Measurements from ENCODE around the gene ARHGAP26. TPM values are rescaled to one million over a fixed set of nuclear protein-coding genes. Genes with fewer than 3 reads are reported as not detected.

ARHGAP26 gene
- total RNA-seq, 2 donors from 2014 or later = 24.0 to 24.3 TPM

GRCh38 chr5:143267186-143267585, 497.0 kb downstream of the ARHGAP26 start:
- ATAC-seq (replicated peaks in 1 of 2) (no peak), DNase-seq (no peak)
- peaks cover 7% of the 10 kb centered on the region for H3K4me1 Mint-ChIP-seq (ENCODE audit: low read depth)
- no peak overlapping the region for H3K4me3 Mint-ChIP-seq
- H3K9me3 Mint-ChIP-seq = peaks cover 9 to 18% of the 10 kb centered on the region in 2 donors
- peaks cover 9 to 16% of the 10 kb centered on the region in 2 donors for H3K36me3 Mint-ChIP-seq (ENCODE audit: insufficient read depth in 2 of 2)
- no peaks in the 10 kb centered on the region for H3K27me3 Mint-ChIP-seq (ENCODE audit: low read depth)
- H3K27ac Mint-ChIP-seq = no peak overlapping the region

GRCh38 chr5:143268388-143268787, 498.2 kb downstream of the ARHGAP26 start:
- Mint-ChIP-seq H3K4me3 (no peak overlapping the region), H3K36me3 (ENCODE audit: insufficient read depth in 2 of 2) (peaks cover 9 to 16% of the 10 kb centered on the region in 2 donors), H3K27ac (no peak overlapping the region), H3K27me3 (ENCODE audit: low read depth) (no peaks in the 10 kb centered on the region), H3K4me1 (ENCODE audit: low read depth) (no peaks in the 10 kb centered on the region), H3K9me3 (peaks cover 9 to 18% of the 10 kb centered on the region in 2 donors)
- no peak for DNase-seq
- ATAC-seq (replicated peaks in 1 of 2) = no peak

GRCh38 chr5:143271431-143271830, 501.3 kb downstream of the ARHGAP26 start:
- Mint-ChIP-seq H3K27me3 (ENCODE audit: low read depth) (no peaks in the 10 kb centered on the region), H3K4me1 (ENCODE audit: low read depth) (no peaks in the 10 kb centered on the region), H3K27ac (no peak overlapping the region), H3K36me3 (ENCODE audit: insufficient read depth in 2 of 2) (peaks cover 7 to 16% of the 10 kb centered on the region in 2 donors), H3K9me3 (peaks cover 7 to 10% of the 10 kb centered on the region in 2 donors), H3K4me3 (no peak overlapping the region)
- no peak for ATAC-seq (replicated peaks in 1 of 2)
- DNase-seq = no peak

- Mint-ChIP-seq H3K9me3 (peaks cover under 1 to 2% of the 10 kb centered on the region in 2 donors), H3K27ac (no peak overlapping the region), H3K27me3 (ENCODE audit: low read depth) (no peaks in the 10 kb centered on the region), H3K4me1 (ENCODE audit: low read depth) (no peaks in the 10 kb centered on the region), H3K4me3 (no peak overlapping the region), H3K36me3 (ENCODE audit: insufficient read depth in 2 of 2) (peaks cover 1 to 2% of the 10 kb centered on the region in 2 donors)
- DNase-seq (no peak), ATAC-seq (replicated peaks in 1 of 2) (no peak)
These were observed 504.8 kb downstream of the ARHGAP26 start for GRCh38 chr5:143274952-143275351.

GRCh38 chr5:143275512-143276363, 505.6 kb downstream of the ARHGAP26 start:
- ATAC-seq (replicated peaks in 1 of 2) (no peak), DNase-seq (no peak)
- H3K36me3 Mint-ChIP-seq (ENCODE audit: insufficient read depth in 2 of 2) = peaks cover 0 to 1% of the 10 kb centered on the region in 2 donors
- H3K4me1 Mint-ChIP-seq (ENCODE audit: low read depth) = no peaks in the 10 kb centered on the region
- peaks cover 0 to 2% of the 10 kb centered on the region in 2 donors for H3K9me3 Mint-ChIP-seq
- H3K4me3 Mint-ChIP-seq = no peak overlapping the region
- H3K27me3 Mint-ChIP-seq (ENCODE audit: low read depth) = no peaks in the 10 kb centered on the region
- H3K27ac Mint-ChIP-seq = no peak overlapping the region

- DNase-seq (no peak), ATAC-seq (replicated peaks in 1 of 2) (no peak)
- H3K4me3 Mint-ChIP-seq = no peak overlapping the region
- no peak overlapping the region for H3K27ac Mint-ChIP-seq
- no peaks in the 10 kb centered on the region for H3K4me1 Mint-ChIP-seq (ENCODE audit: low read depth)
- H3K9me3 Mint-ChIP-seq = peaks cover 0 to 2% of the 10 kb centered on the region in 2 donors
- H3K27me3 Mint-ChIP-seq (ENCODE audit: low read depth) = no peaks in the 10 kb centered on the region
- H3K36me3 Mint-ChIP-seq (ENCODE audit: insufficient read depth in 2 of 2) = peaks cover 0 to 2% of the 10 kb centered on the region in 2 donors
These were observed 507.4 kb downstream of the ARHGAP26 start for GRCh38 chr5:143277536-143277935.

Other genes starting within 250 kb of the ARHGAP26 start
- not detected for gene FGF1, start 84.3 kb upstream of the ARHGAP26 start, total RNA-seq

All from activated T-cell treated with anti-CD3 and anti-CD28 coated beads, Interleukin-2, amount 50 U/mL, for 72 hours (primary cell).